IMR-90 (cell line): ENCODE measurements around the gene NTRK2. TPM values are rescaled to one million over a fixed set of nuclear protein-coding genes. Genes with fewer than 3 reads are reported as not detected.

ENCODE experiments used
- ATAC-seq: fragments of 200-7000 bp; cut with Tn5 transposase; 2 replicates; pipeline ENCODE4 v1.9.1; 2020; ENCODE audit warnings: low read depth, mild to moderate bottlenecking, moderate library complexity
- BruUV-seq: library from RNA; stranded (reverse); fragments of 400-500 nt; replicated peaks from 2 replicates; lab custom pipeline; 2021; lab: Mats Ljungman, UMichigan
- CTCF ChIA-PET: fragments of 300-600 bp; formaldehyde crosslinking; extraction: SDS; loops from one replicate; lab custom pipeline; 2021; ENCODE audit warnings: antibody characterized with exemption; lab: Yijun Ruan, JAX
- POLR2A ChIA-PET: fragments of 300-600 bp; sonication (Branson Sonifier 250); formaldehyde crosslinking; loops from one replicate; lab custom pipeline; 2022; ENCODE audit warnings: antibody characterized with exemption; ENCODE audit not compliant: unreplicated experiment; lab: Charles Lee
- DNase-seq: peaks from one replicate; pipeline ENCODE4 v3.0.0; 2013
- H2AFZ ChIP-seq: replicated peaks from 2 replicates; pipeline ENCODE3; 2013; ENCODE audit warnings: low read length, mild to moderate bottlenecking; ENCODE audit not compliant: poor library complexity
- H2AK5ac ChIP-seq: 2 replicates; pipeline ENCODE4 v1.6.1; 2013; ENCODE audit warnings: low read depth, low read length, inconsistent platforms
- H2AK9ac ChIP-seq: replicated peaks from 2 replicates; pipeline ENCODE3; 2013; ENCODE audit warnings: mild to moderate bottlenecking, low read depth, low read length, moderate library complexity; ENCODE audit not compliant: poor library complexity
- H2BK120ac ChIP-seq: 2 replicates; pipeline ENCODE4 v1.6.1; 2013; ENCODE audit warnings: low read depth, low read length, inconsistent platforms
- H2BK15ac ChIP-seq: 3 replicates; pipeline ENCODE4 v1.6.1; 2013; ENCODE audit warnings: low read depth, low read length, inconsistent platforms
- H2BK20ac ChIP-seq: 2 replicates; pipeline ENCODE4 v1.6.1; 2013; ENCODE audit warnings: low read depth, mild to moderate bottlenecking, inconsistent platforms, low read length, moderate library complexity
- H2BK5ac ChIP-seq: 2 replicates; pipeline ENCODE4 v1.6.1; 2013; ENCODE audit warnings: mild to moderate bottlenecking, low read depth, low read length, inconsistent platforms; ENCODE audit not compliant: poor library complexity, severe bottlenecking
- H3K14ac ChIP-seq: replicated peaks from 2 replicates; pipeline ENCODE4 v1.6.1; 2013; ENCODE audit warnings: low read depth, low read length, inconsistent platforms
- H3K18ac ChIP-seq: 2 replicates; pipeline ENCODE4 v1.6.1; 2013; ENCODE audit warnings: low read depth, low read length, control low read depth
- H3K23ac ChIP-seq: 2 replicates; pipeline ENCODE4 v1.6.1; 2013; ENCODE audit warnings: low read depth, low read length, inconsistent platforms
- H3K27ac ChIP-seq: 2 replicates; pipeline ENCODE4 v1.5.1; 2013; ENCODE audit warnings: mild to moderate bottlenecking, control low read depth, low read length; ENCODE audit not compliant: insufficient read depth
- H3K27me3 ChIP-seq: 2 replicates; pipeline ENCODE4 v1.6.1; 2013; ENCODE audit warnings: low read length; ENCODE audit not compliant: control insufficient read depth, insufficient read depth
- H3K36me3 ChIP-seq: 2 replicates; pipeline ENCODE4 v1.6.1; 2013; ENCODE audit warnings: low read length, mixed read lengths; ENCODE audit not compliant: control insufficient read depth, insufficient read depth
- H3K4ac ChIP-seq: 2 replicates; pipeline ENCODE4 v1.6.1; 2013; ENCODE audit warnings: low read depth, low read length, inconsistent platforms
- H3K4me1 ChIP-seq: 2 replicates; pipeline ENCODE4 v1.6.1; 2013; ENCODE audit warnings: low read length, mixed read lengths; ENCODE audit not compliant: control insufficient read depth, insufficient read depth
- H3K4me2 ChIP-seq: 2 replicates; pipeline ENCODE4 v1.6.1; 2013; ENCODE audit warnings: low read depth, mild to moderate bottlenecking, control low read depth, low read length, moderate library complexity
- H3K4me3 ChIP-seq: 2 replicates; pipeline ENCODE4 v1.5.1; 2013; ENCODE audit warnings: low read depth, mild to moderate bottlenecking, control low read depth, low read length, moderate library complexity; ENCODE audit not compliant: insufficient read depth
- H3K56ac ChIP-seq: 2 replicates; pipeline ENCODE4 v1.6.1; 2013; ENCODE audit warnings: low read length, inconsistent platforms; ENCODE audit not compliant: insufficient read depth; ENCODE audit errors: extremely low read depth
- H3K79me1 ChIP-seq, 2 experiments: 2 replicates each; pipeline ENCODE4 v1.6.1; 2013; ENCODE audit warnings: low read length in 2 of 2, inconsistent platforms in 1 of 2, low read depth in 1 of 2
- H3K9ac ChIP-seq: 2 replicates; pipeline ENCODE4 v1.6.1; 2013; ENCODE audit warnings: low read depth, low read length, control low read depth
- H3K9me1 ChIP-seq: 2 replicates; pipeline ENCODE4 v1.6.1; 2013; ENCODE audit warnings: low read length, inconsistent platforms; ENCODE audit not compliant: insufficient read depth
- H3K9me3 ChIP-seq: 2 replicates; pipeline ENCODE4 v1.6.1; 2013; ENCODE audit warnings: low read length; ENCODE audit not compliant: control insufficient read depth, insufficient read depth
- H4K20me1 ChIP-seq: 2 replicates; pipeline ENCODE4 v1.6.1; 2013; ENCODE audit warnings: low read length, inconsistent platforms; ENCODE audit not compliant: insufficient read depth
- H4K5ac ChIP-seq: 2 replicates; pipeline ENCODE4 v1.6.1; 2013; ENCODE audit warnings: mild to moderate bottlenecking, low read depth, low read length, control low read depth
- H4K8ac ChIP-seq, 2 experiments: 2 replicates each; pipeline ENCODE4 v1.6.1; 2013; ENCODE audit warnings: low read depth in 2 of 2, low read length in 2 of 2, control low read depth in 1 of 2, inconsistent platforms in 1 of 2
- H4K91ac ChIP-seq: 2 replicates; pipeline ENCODE4 v1.6.1; 2013; ENCODE audit warnings: low read depth, low read length, inconsistent platforms; ENCODE audit not compliant: insufficient read depth
- BHLHE40 ChIP-seq: fragments of 150-350 bp; IDR thresholded peaks from 2 replicates; pipeline ENCODE4 v1.6.1; 2016; ENCODE audit warnings: mild to moderate bottlenecking, low read depth, low read length
- CEBPB ChIP-seq: IDR thresholded peaks from 2 replicates; pipeline ENCODE4 v1.6.1; 2012; ENCODE audit warnings: low read depth, low read length, improper control_type of control experiment
- CHD1 ChIP-seq: IDR thresholded peaks from 2 replicates; pipeline ENCODE4 v1.6.1; 2012; ENCODE audit warnings: low read depth, low read length, improper control_type of control experiment
- FOS ChIP-seq: fragments of 150-350 bp; IDR thresholded peaks from 2 replicates; pipeline ENCODE4 v1.6.1; 2016; ENCODE audit warnings: low read depth, low read length
- MAFK ChIP-seq: IDR thresholded peaks from 2 replicates; pipeline ENCODE4 v1.6.1; 2012; ENCODE audit warnings: low read depth, low read length, improper control_type of control experiment
- MAZ ChIP-seq: IDR thresholded peaks from 2 replicates; pipeline ENCODE4 v1.6.1; 2012; ENCODE audit warnings: low read depth, mild to moderate bottlenecking, low read length, improper control_type of control experiment, moderate library complexity, borderline replicate concordance
- MXI1 ChIP-seq: IDR thresholded peaks from 2 replicates; pipeline ENCODE4 v1.6.1; 2012; ENCODE audit warnings: low read depth, mild to moderate bottlenecking, low read length, moderate library complexity, borderline replicate concordance
- NFE2L2 ChIP-seq: fragments of 150-350 bp; IDR thresholded peaks from 2 replicates; pipeline ENCODE4 v1.6.1; 2016; ENCODE audit warnings: low read depth, mild to moderate bottlenecking, low read length
- POLR2A ChIP-seq: IDR thresholded peaks from 2 replicates; pipeline ENCODE4 v1.6.1; 2012; ENCODE audit warnings: mild to moderate bottlenecking, low read depth, low read length
- RAD21 ChIP-seq: IDR thresholded peaks from 2 replicates; pipeline ENCODE4 v1.6.1; 2012; ENCODE audit warnings: low read length, improper control_type of control experiment
- RCOR1 ChIP-seq: IDR thresholded peaks from 2 replicates; pipeline ENCODE4 v1.6.1; 2012; ENCODE audit warnings: mild to moderate bottlenecking, low read length, improper control_type of control experiment; ENCODE audit not compliant: insufficient replicate concordance
- RFX5 ChIP-seq: IDR thresholded peaks from 2 replicates; pipeline ENCODE4 v1.8.0; 2012; ENCODE audit warnings: low read depth, mild to moderate bottlenecking, low read length, moderate library complexity
- SMC3 ChIP-seq: fragments of 150-350 bp; IDR thresholded peaks from 2 replicates; pipeline ENCODE4 v1.6.1; 2016; ENCODE audit warnings: low read depth, mild to moderate bottlenecking, antibody characterized with exemption, low read length, moderate library complexity
- whole genome bisulfite sequencing, 2 experiments: methylation state at CpG; one replicate each; pipeline versions ENCODE4 v1.1.5 to v1.1.7; 2013; ENCODE audit warnings: missing lambda C conversion rate in 2 of 2; ENCODE audit not compliant: insufficient read length in 1 of 2; ENCODE audit errors: extremely low coverage in 2 of 2; 5-methylcytosine and 5-hydroxymethylcytosine counted together
- dilution Hi-C: fragments of 300-500 bp; cut with HindIII; formaldehyde crosslinking; loops from one replicate; pipeline ENCODE4 v1.14.3; 2018; ENCODE audit warnings: low sequenced_read_pairs; ENCODE audit not compliant: unreplicated experiment
- in situ Hi-C: fragments of 300-500 bp; cut with MboI; formaldehyde crosslinking; loops from 3 replicates; pipeline ENCODE4 v1.14.3; 2019; ENCODE audit warnings: low sequenced_read_pairs, inconsistent platforms, mixed read lengths
- intact Hi-C: fragments of 100-400 bp; cut with micrococcal nuclease; formaldehyde crosslinking; loops from 2 replicates; pipeline ENCODE4 v1.10.0; 2022
- polyA plus RNA-seq, 3 experiments: library from polyadenylated mRNA; depleted of rRNA; stranded (reverse); fragments of >200 nt; gene quantifications; 2 replicates each; pipeline ENCODE4 v1.2.3, GENCODE V29; 2012; ENCODE audit warnings: low replicate concordance in 1 of 3
- total RNA-seq: library from RNA; depleted of rRNA; stranded (reverse); fragments of >200 nt; gene quantifications from 2 replicates; pipeline ENCODE4 v1.2.3, GENCODE V29; 2012
- TF ChIP-seq, protein P1 (sequence below): conservative IDR thresholded peaks from 2 replicates; pipeline ENCODE4 v1.5.1; 2012; ENCODE audit warnings: mild to moderate bottlenecking, low read depth, low read length, improper control_type of control experiment
- TF ChIP-seq, protein P2 (sequence below): fragments of 150-350 bp; IDR thresholded peaks from 2 replicates; pipeline ENCODE4 v1.6.1; 2016; ENCODE audit warnings: low read depth, mild to moderate bottlenecking, low read length, moderate library complexity, borderline replicate concordance
- TF ChIP-seq, protein P3 (sequence below): fragments of 150-350 bp; IDR thresholded peaks from 2 replicates; pipeline ENCODE4 v1.6.1; 2017; ENCODE audit warnings: mild to moderate bottlenecking, antibody characterized with exemption, low read length, low read depth

NTRK2 gene
- total and polyA plus RNA-seq, 2 of the 4 experiments (the other 2 are of a cell fraction) = under 0.01 to 0.02 TPM

DNA sequence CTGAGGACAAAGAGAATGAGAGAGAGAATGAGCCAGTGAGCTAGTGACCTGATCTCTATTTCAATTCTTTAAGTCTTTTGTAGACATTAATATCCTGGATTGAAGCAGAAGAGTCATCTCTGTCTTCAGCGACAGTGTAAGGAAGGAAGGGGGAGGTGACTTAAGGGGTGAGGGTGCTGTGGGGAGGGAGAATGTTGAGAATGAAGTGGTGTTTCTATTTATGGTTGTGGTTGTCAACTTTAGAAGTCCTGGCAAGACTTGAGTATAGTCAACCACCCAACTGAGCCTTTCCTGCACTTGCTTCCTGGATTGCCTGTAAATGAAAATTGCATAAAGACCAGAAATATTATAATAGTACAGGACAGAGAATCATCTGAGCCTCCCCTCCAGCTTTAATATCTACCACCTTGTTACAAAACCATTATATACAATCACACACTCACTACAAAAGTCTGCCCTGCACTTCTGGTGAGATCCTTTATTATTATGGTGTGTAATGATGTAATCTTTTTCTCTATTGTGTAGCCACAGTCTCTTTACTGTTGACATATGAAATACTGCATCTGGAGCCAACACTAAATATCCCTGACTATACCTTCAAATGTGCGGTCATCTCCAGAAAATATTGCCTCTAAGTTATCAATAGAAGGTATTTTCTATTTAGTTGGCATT lies 91.7 kb downstream of the NTRK2 start:
- H3K4me2 ChIP-seq = no peak overlapping the region
- H2BK15ac ChIP-seq = no peak overlapping the region
- H3K56ac ChIP-seq = no peak overlapping the region
- no peak overlapping the region for H3K18ac ChIP-seq
- H4K5ac ChIP-seq = no peak overlapping the region
- no peaks in the 10 kb centered on the region for H3K4me1 ChIP-seq
- in situ Hi-C loops (no loop called here), dilution Hi-C loops (no loop called here), intact Hi-C loops (no loop called here)
- no peak overlapping the region for H3K4me3 ChIP-seq
- no TSS peak for BruUV-seq
- TF ChIP-seq RAD21 (no peak), CEBPB (no peak), BHLHE40 (no peak), FOS (no peak), MAZ (no peak), MAFK (no peak), CHD1 (no peak), RFX5 (no peak), NFE2L2 (no peak), POLR2A (no peak), RCOR1 (no peak), SMC3 (no peak), MXI1 (no peak)
- TF ChIP-seq, protein P1, sequence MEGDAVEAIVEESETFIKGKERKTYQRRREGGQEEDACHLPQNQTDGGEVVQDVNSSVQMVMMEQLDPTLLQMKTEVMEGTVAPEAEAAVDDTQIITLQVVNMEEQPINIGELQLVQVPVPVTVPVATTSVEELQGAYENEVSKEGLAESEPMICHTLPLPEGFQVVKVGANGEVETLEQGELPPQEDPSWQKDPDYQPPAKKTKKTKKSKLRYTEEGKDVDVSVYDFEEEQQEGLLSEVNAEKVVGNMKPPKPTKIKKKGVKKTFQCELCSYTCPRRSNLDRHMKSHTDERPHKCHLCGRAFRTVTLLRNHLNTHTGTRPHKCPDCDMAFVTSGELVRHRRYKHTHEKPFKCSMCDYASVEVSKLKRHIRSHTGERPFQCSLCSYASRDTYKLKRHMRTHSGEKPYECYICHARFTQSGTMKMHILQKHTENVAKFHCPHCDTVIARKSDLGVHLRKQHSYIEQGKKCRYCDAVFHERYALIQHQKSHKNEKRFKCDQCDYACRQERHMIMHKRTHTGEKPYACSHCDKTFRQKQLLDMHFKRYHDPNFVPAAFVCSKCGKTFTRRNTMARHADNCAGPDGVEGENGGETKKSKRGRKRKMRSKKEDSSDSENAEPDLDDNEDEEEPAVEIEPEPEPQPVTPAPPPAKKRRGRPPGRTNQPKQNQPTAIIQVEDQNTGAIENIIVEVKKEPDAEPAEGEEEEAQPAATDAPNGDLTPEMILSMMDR = no peak
- TF ChIP-seq, protein P2, sequence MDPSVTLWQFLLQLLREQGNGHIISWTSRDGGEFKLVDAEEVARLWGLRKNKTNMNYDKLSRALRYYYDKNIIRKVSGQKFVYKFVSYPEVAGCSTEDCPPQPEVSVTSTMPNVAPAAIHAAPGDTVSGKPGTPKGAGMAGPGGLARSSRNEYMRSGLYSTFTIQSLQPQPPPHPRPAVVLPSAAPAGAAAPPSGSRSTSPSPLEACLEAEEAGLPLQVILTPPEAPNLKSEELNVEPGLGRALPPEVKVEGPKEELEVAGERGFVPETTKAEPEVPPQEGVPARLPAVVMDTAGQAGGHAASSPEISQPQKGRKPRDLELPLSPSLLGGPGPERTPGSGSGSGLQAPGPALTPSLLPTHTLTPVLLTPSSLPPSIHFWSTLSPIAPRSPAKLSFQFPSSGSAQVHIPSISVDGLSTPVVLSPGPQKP = no peak
- TF ChIP-seq, protein P3, sequence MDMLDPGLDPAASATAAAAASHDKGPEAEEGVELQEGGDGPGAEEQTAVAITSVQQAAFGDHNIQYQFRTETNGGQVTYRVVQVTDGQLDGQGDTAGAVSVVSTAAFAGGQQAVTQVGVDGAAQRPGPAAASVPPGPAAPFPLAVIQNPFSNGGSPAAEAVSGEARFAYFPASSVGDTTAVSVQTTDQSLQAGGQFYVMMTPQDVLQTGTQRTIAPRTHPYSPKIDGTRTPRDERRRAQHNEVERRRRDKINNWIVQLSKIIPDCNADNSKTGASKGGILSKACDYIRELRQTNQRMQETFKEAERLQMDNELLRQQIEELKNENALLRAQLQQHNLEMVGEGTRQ = no peak
- H3K79me1 ChIP-seq = no peaks in the 10 kb centered on the region
- H2AK9ac ChIP-seq = no peak overlapping the region
- no peaks in the 10 kb centered on the region for H3K36me3 ChIP-seq
- no peak overlapping the region for H3K4ac ChIP-seq
- no peak overlapping the region for H3K14ac ChIP-seq
- no peak overlapping the region for H3K23ac ChIP-seq
- no peak overlapping the region for H2BK5ac ChIP-seq
- no peak for DNase-seq
- no peak overlapping the region for H2BK20ac ChIP-seq
- no peaks in the 10 kb centered on the region for H3K9me1 ChIP-seq
- no peak overlapping the region for H2AK5ac ChIP-seq
- POLR2A ChIA-PET = no interaction called here
- H3K27ac ChIP-seq = no peak overlapping the region
- no peak for ATAC-seq
- no peak overlapping the region for H2AFZ ChIP-seq
- H2BK120ac ChIP-seq = no peak overlapping the region
- no peaks in the 10 kb centered on the region for H3K27me3 ChIP-seq
- H4K91ac ChIP-seq = no peak overlapping the region
- no peaks in the 10 kb centered on the region for H4K20me1 ChIP-seq
- WGBS, 2 experiments = no CpG with 5 or more reads among the region's 2 CpGs
- CTCF ChIA-PET = no interaction called here
- 0 out of 2 replicates have a peak, but pooled peaks cover 3% of the 10 kb centered on the region for H3K9me3 ChIP-seq
- no peak overlapping the region for H3K9ac ChIP-seq
- H4K8ac ChIP-seq = no peak overlapping the region
